Testis (tissue), 3 donors: ENCODE data around the gene RIMS3. TPM values are rescaled to one million over a fixed set of nuclear protein-coding genes. Genes with fewer than 3 reads are reported as not detected.

Source experiments
- DNase-seq: peaks from one replicate; pipeline ENCODE4 v3.0.0-alpha.2; 2019
- H3K27ac ChIP-seq, 2 donors: fragments of 200-600 bp; sonication (generic); one replicate each; pipeline ENCODE4 v1.5.1; 2019
- H3K27me3 ChIP-seq: fragments of 200-600 bp; sonication (generic); one replicate; pipeline ENCODE4 v1.5.1; 2019
- H3K36me3 ChIP-seq: fragments of 200-600 bp; sonication (generic); one replicate; pipeline ENCODE4 v1.5.1; 2017; ENCODE audit warnings: low read depth; ENCODE audit errors: missing control alignments
- H3K4me1 ChIP-seq: fragments of 200-600 bp; sonication (generic); one replicate; pipeline ENCODE4 v1.5.1; 2019
- H3K4me3 ChIP-seq, 2 donors: fragments of 200-600 bp; sonication (generic); one replicate each; pipeline ENCODE4 v1.5.1; 2017 to 2019
- H3K9me3 ChIP-seq: fragments of 200-600 bp; sonication (generic); one replicate; pipeline ENCODE4 v1.5.1; 2017
- CTCF ChIP-seq, 3 experiments: fragments of 450-650 bp in 2 of 3; fragments of 200-600 bp in 1 of 3; sonication (generic) in 1 of 3; IDR thresholded peaks; one replicate each; pipeline ENCODE4 v1.5.1; 2016 to 2019; ENCODE audit warnings: antibody characterized with exemption in 3 of 3, mild to moderate bottlenecking in 2 of 3, moderate library complexity in 1 of 3
- POLR2A ChIP-seq: fragments of 450-650 bp; IDR thresholded peaks from one replicate; pipeline ENCODE4 v1.6.1; 2017; ENCODE audit warnings: antibody characterized with exemption, mild to moderate bottlenecking, moderate library complexity
- WGBS, 2 donors: methylation state at CpG; one replicate each; pipeline ENCODE4 v1.1.5; 2018; 5-methylcytosine and 5-hydroxymethylcytosine counted together
- intact Hi-C: fragments of 100-400 bp; cut with DNase I; formaldehyde crosslinking; loops from one replicate; pipeline ENCODE4 v1.15.1; 2023; ENCODE audit warnings: low total_unique reads
- polyA plus RNA-seq: library from polyadenylated mRNA; stranded (reverse); fragments of 350-450 nt; fragmentation: Illumina TruSeq; extraction: RNeasy Lipid Tissue Mini Kit (QIAGEN cat#74804); gene quantifications from one replicate; pipeline ENCODE4 v1.2.3, GENCODE V29; 2014; ENCODE audit warnings: low read depth, low replicate concordance; ENCODE audit not compliant: insufficient read depth
- total RNA-seq, 2 donors: library from RNA; depleted of rRNA; stranded (reverse); fragments of >200 nt; gene quantifications; one replicate each; pipeline ENCODE4 v1.2.3, GENCODE V29; 2016

The RIMS3 gene
- total and polyA plus RNA-seq, 3 donors from 2014 or later, result 4.6 to 9.4 (median 8.3) TPM

GRCh38 chr1:40692429-40692895 lies 27.0 kb upstream of the RIMS3 start:
- intact Hi-C loops, result no loop called here
- Histone ChIP-seq H3K36me3 (no peaks in the 10 kb centered on the region), H3K9me3 (no peaks in the 10 kb centered on the region), H3K4me1 (peaks cover 18% of the 10 kb centered on the region), H3K4me3 (peak overlapping the region; percentile 92 to 93), H3K27me3 (no peaks in the 10 kb centered on the region), H3K27ac (peak overlapping the region; percentile 99)
- TF ChIP-seq CTCF (IDR thresholded peaks at IDR 0.05) (no peak), POLR2A (no peak)
- 2 to 3% methylated on average over 7 to 9 of the region's 9 CpGs for WGBS, 2 donors
- DNase-seq, result peak; percentile 51

- Histone ChIP-seq H3K27me3 (no peaks in the 10 kb centered on the region), H3K36me3 (no peaks in the 10 kb centered on the region), H3K4me1 (peaks cover 18% of the 10 kb centered on the region), H3K9me3 (no peaks in the 10 kb centered on the region), H3K27ac (peak within 1 kb of the TSS; percentile 99), H3K4me3 (peak within 1 kb of the TSS; percentile 92 to 93)
- DNase-seq, result peak; percentile 98
- 0% methylated on average over 11 to 70 of the region's 84 CpGs for WGBS, 2 donors
- intact Hi-C loops, result no loop called here
- no peak for TF ChIP-seq POLR2A
- TF ChIP-seq CTCF (IDR thresholded peaks at IDR 0.05), result peak in 1 of 3 experiments; percentile 1
Observed at GRCh38 chr1:40691538-40692428, 26.3 kb upstream of the RIMS3 start, which contains the start of gene NFYC. NFYC (plus strand) TSS chr1:40691704; CDS start chr1:40738844, 47,140 bp downstream.

- 13 to 14% methylated on average over 18 of the region's 18 CpGs for WGBS, 2 donors
- H3K27ac ChIP-seq, result peak overlapping the region; percentile 99
- TF ChIP-seq POLR2A (no peak), CTCF (IDR thresholded peaks at IDR 0.05) (no peak)
- DNase-seq, result no peak
- H3K36me3 ChIP-seq, result no peaks in the 10 kb centered on the region
- peak overlapping the region; percentile 92 to 93 for H3K4me3 ChIP-seq
- no peaks in the 10 kb centered on the region for H3K27me3 ChIP-seq
- intact Hi-C loops, result no loop called here
- H3K4me1 ChIP-seq, result peaks cover 12% of the 10 kb centered on the region
- no peaks in the 10 kb centered on the region for H3K9me3 ChIP-seq
Observed at GRCh38 chr1:40690771-40691537, 25.5 kb upstream of the RIMS3 start.

GRCh38 chr1:40689737-40690136 lies 24.3 kb upstream of the RIMS3 start:
- WGBS, 2 donors, result 16 to 21% methylated on average over 1 of the region's 1 CpG

More at GRCh38 chr1:40689737-40690136, 24.3 kb upstream of the RIMS3 start:
- Histone ChIP-seq H3K4me1 (peaks cover 12% of the 10 kb centered on the region), H3K4me3 (no peak overlapping the region), H3K9me3 (no peaks in the 10 kb centered on the region), H3K27me3 (no peaks in the 10 kb centered on the region), H3K36me3 (no peaks in the 10 kb centered on the region), H3K27ac (no peak overlapping the region)
- intact Hi-C loops, result no loop called here
- TF ChIP-seq POLR2A (no peak), CTCF (IDR thresholded peaks at IDR 0.05) (no peak)
- DNase-seq, result no peak
